Astrocyte (in vitro differentiated cells and primary cell): ENCODE measurements around the gene TMEM266.

Experiments
- CTCF ChIP-seq: IDR thresholded peaks from 2 replicates; pipeline ENCODE4 v1.5.1; 2011; ENCODE audit warnings: low read depth, mild to moderate bottlenecking, inconsistent platforms, low read length, moderate library complexity; ENCODE audit not compliant: insufficient read depth
- EZH2 ChIP-seq: IDR thresholded peaks from 2 replicates; pipeline ENCODE4 v1.6.1; 2012; ENCODE audit warnings: mild to moderate bottlenecking, low read length, inconsistent platforms; ENCODE audit not compliant: insufficient read depth

- TF ChIP-seq EZH2 (no peak), CTCF (no peak)
Observed at GRCh38 chr15:76196269-76197231, 136.8 kb downstream of the TMEM266 start.
